ENCODE results near the gene ECHS1.

- TF ChIP-seq, protein P1, sequence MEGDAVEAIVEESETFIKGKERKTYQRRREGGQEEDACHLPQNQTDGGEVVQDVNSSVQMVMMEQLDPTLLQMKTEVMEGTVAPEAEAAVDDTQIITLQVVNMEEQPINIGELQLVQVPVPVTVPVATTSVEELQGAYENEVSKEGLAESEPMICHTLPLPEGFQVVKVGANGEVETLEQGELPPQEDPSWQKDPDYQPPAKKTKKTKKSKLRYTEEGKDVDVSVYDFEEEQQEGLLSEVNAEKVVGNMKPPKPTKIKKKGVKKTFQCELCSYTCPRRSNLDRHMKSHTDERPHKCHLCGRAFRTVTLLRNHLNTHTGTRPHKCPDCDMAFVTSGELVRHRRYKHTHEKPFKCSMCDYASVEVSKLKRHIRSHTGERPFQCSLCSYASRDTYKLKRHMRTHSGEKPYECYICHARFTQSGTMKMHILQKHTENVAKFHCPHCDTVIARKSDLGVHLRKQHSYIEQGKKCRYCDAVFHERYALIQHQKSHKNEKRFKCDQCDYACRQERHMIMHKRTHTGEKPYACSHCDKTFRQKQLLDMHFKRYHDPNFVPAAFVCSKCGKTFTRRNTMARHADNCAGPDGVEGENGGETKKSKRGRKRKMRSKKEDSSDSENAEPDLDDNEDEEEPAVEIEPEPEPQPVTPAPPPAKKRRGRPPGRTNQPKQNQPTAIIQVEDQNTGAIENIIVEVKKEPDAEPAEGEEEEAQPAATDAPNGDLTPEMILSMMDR (IDR thresholded peaks at IDR 0.05; ENCODE audit: low read depth, low read length): no peak
- TF ChIP-seq POLR2A (IDR thresholded peaks at IDR 0.05; ENCODE audit: extremely low read depth, insufficient read length): no peak
These were observed 48.3 kb downstream of the ECHS1 start for GRCh38 chr10:133324857-133325260.
